CD4-positive, alpha-beta T cell treated with Interleukin-21 for 1 hour (primary cell): Measurements from ENCODE around the gene MVD.
"Not testable (repeated sequence)": the region's sequence is repeated elsewhere in the genome, so short reads cannot be mapped to it uniquely, and the experiment has no call there.

Experiments
- DNase-seq: peaks from one replicate; pipeline ENCODE4 v3.0.0-alpha.2; 2020

The MVD gene

GRCh38 chr16:88619859-88620815 is 42.8 kb downstream of the MVD start:
- peak; percentile 86 for DNase-seq

GRCh38 chr16:88618956-88619667 is 43.8 kb downstream of the MVD start:
- no peak for DNase-seq

- no peak for DNase-seq
Observed at GRCh38 chr16:88618182-88618955, 44.5 kb downstream of the MVD start.

GRCh38 chr16:88617268-88618031 is 45.4 kb downstream of the MVD start:
- no peak for DNase-seq

GRCh38 chr16:88616736-88617135 is 46.2 kb downstream of the MVD start:
- DNase-seq = no peak

GRCh38 chr16:88616320-88616719 is 46.6 kb downstream of the MVD start:
- no peak for DNase-seq

- DNase-seq = no peak
Observed at GRCh38 chr16:88614818-88615580, 47.9 kb downstream of the MVD start.

- DNase-seq = no peak
Observed at GRCh38 chr16:88613911-88614817, 48.7 kb downstream of the MVD start.

GRCh38 chr16:88613293-88613692 is 49.6 kb downstream of the MVD start:
- no peak for DNase-seq

GRCh38 chr16:88610909-88611812 is 51.7 kb downstream of the MVD start:
- no peak for DNase-seq

GRCh38 chr16:88610080-88610479 is 52.8 kb downstream of the MVD start:
- DNase-seq = no peak

GRCh38 chr16:88609426-88609825 is 53.5 kb downstream of the MVD start:
- DNase-seq = not testable (repeated sequence)

- no peak for DNase-seq
Observed at GRCh38 chr16:88608076-88608475, 54.8 kb downstream of the MVD start.

- no peak for DNase-seq
Observed at GRCh38 chr16:88606148-88606757, 56.6 kb downstream of the MVD start.

GRCh38 chr16:88605186-88606147 is 57.4 kb downstream of the MVD start:
- DNase-seq = no peak

GRCh38 chr16:88602091-88602490 is 60.8 kb downstream of the MVD start:
- no peak for DNase-seq
